ENCODE results near the gene EPB41L1. TPM values are rescaled to one million over a fixed set of nuclear protein-coding genes. Genes with fewer than 3 reads are reported as not detected.

Gene EPB41L1
- total RNA-seq, 1 experiment from 2014 or later, result 42.1 TPM

GRCh38 chr20:36252511-36252910, 98.0 kb downstream of the EPB41L1 start:
- POLR2A ChIA-PET, result no interaction called here
- intact Hi-C loops (cut with micrococcal nuclease), result no loop called here

GRCh38 chr20:36253036-36253435, 98.5 kb downstream of the EPB41L1 start:
- ATAC-seq, result no peak
- Histone ChIP-seq H3K4me3 (replicated peaks in 1 of 2; ENCODE audit: low read depth in 1 of 2, low read length in 2 of 2) (no peak overlapping the region), H3K36me3 (ENCODE audit: control insufficient read depth in 1 of 2, insufficient read depth in 2 of 2, low read length in 2 of 2) (peaks cover 21 to 35% of the 10 kb centered on the region in 2 experiments; a peak in 3 of 4 replicates), H3K9me3 (ENCODE audit: control insufficient read depth in 1 of 2, insufficient read depth in 1 of 2, low read depth in 1 of 2, low read length in 2 of 2) (no peaks in the 10 kb centered on the region), H3K79me2 (ENCODE audit: insufficient read depth, low read length) (peaks cover 39% of the 10 kb centered on the region), H3K9me2 (ENCODE audit: insufficient read depth) (no peaks in the 10 kb centered on the region), H3K27ac (ENCODE audit: low read depth, low read length) (no peak overlapping the region), H3K4me2 (ENCODE audit: low read length) (no peak overlapping the region), H4K20me1 (ENCODE audit: insufficient read depth) (no peaks in the 10 kb centered on the region; the same call in 1 of the 2 replicates), H3K4me1 (ENCODE audit: control insufficient read depth in 1 of 2, insufficient read depth in 2 of 2, low read length in 2 of 2) (no peaks in the 10 kb centered on the region), H2AFZ (ENCODE audit: low read depth, low read length, poor library complexity, severe bottlenecking) (no peak overlapping the region), H3K9ac (ENCODE audit: low read length) (no peak overlapping the region), H3K27me3 (ENCODE audit: insufficient read depth, low read length) (no peaks in the 10 kb centered on the region)
- POLR2A ChIA-PET, result no interaction called here
- CTCF ChIA-PET, result no interaction called here
- TF ChIP-seq JUND (IDR thresholded peaks at IDR 0.05), result no peak
- no TSS peak for BruUV-seq (replicated peaks)
- RAD21 ChIA-PET (ENCODE audit: low non-redundant PET in 1 of 2, low total read pairs in 2 of 2, uncharacterized antibody in 2 of 2, unreplicated experiment in 2 of 2), result no interaction called here
- intact Hi-C loops (cut with micrococcal nuclease), result no loop called here
- no peak for DNase-seq (ENCODE audit: low read depth, low spot score)

More at GRCh38 chr20:36252511-36252910, 98.0 kb downstream of the EPB41L1 start:
- H3K27me3 ChIP-seq (ENCODE audit: insufficient read depth, low read length), result no peaks in the 10 kb centered on the region
- H3K36me3 ChIP-seq (ENCODE audit: control insufficient read depth in 1 of 2, insufficient read depth in 2 of 2, low read length in 2 of 2), result peaks cover 25 to 38% of the 10 kb centered on the region in 2 experiments; a peak in 3 of 4 replicates
- peaks cover 39% of the 10 kb centered on the region for H3K79me2 ChIP-seq (ENCODE audit: insufficient read depth, low read length)
- no TSS peak for BruUV-seq (replicated peaks)
- H2AFZ ChIP-seq (ENCODE audit: low read depth, low read length, poor library complexity, severe bottlenecking), result no peak overlapping the region
- H4K20me1 ChIP-seq (ENCODE audit: insufficient read depth), result no peaks in the 10 kb centered on the region; the same call in 1 of the 2 replicates
- no peak overlapping the region for H3K9ac ChIP-seq (ENCODE audit: low read length)
- ChIA-PET CTCF (no interaction called here), RAD21 (ENCODE audit: low non-redundant PET in 1 of 2, low total read pairs in 2 of 2, uncharacterized antibody in 2 of 2, unreplicated experiment in 2 of 2) (no interaction called here)
- TF ChIP-seq EZH2 (IDR thresholded peaks at IDR 0.05) (no peak), SRF (IDR thresholded peaks at IDR 0.05; ENCODE audit: low read depth) (no peak)
- TF ChIP-seq, protein P1, sequence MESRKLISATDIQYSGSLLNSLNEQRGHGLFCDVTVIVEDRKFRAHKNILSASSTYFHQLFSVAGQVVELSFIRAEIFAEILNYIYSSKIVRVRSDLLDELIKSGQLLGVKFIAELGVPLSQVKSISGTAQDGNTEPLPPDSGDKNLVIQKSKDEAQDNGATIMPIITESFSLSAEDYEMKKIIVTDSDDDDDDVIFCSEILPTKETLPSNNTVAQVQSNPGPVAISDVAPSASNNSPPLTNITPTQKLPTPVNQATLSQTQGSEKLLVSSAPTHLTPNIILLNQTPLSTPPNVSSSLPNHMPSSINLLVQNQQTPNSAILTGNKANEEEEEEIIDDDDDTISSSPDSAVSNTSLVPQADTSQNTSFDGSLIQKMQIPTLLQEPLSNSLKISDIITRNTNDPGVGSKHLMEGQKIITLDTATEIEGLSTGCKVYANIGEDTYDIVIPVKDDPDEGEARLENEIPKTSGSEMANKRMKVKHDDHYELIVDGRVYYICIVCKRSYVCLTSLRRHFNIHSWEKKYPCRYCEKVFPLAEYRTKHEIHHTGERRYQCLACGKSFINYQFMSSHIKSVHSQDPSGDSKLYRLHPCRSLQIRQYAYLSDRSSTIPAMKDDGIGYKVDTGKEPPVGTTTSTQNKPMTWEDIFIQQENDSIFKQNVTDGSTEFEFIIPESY (IDR thresholded peaks at IDR 0.05; ENCODE audit: extremely low read depth, insufficient replicate concordance, low read length), result no peak
- no peak for DNase-seq (ENCODE audit: low read depth, low spot score)
- H3K4me3 ChIP-seq (replicated peaks in 1 of 2; ENCODE audit: low read depth in 1 of 2, low read length in 2 of 2), result no peak overlapping the region
- ATAC-seq, result no peak
- no peaks in the 10 kb centered on the region for H3K9me3 ChIP-seq (ENCODE audit: control insufficient read depth in 1 of 2, insufficient read depth in 1 of 2, low read depth in 1 of 2, low read length in 2 of 2)
- H3K4me2 ChIP-seq (ENCODE audit: low read length), result no peak overlapping the region
- no peaks in the 10 kb centered on the region for H3K9me2 ChIP-seq (ENCODE audit: insufficient read depth)
- no peak overlapping the region for H3K27ac ChIP-seq (ENCODE audit: low read depth, low read length)
- no peaks in the 10 kb centered on the region for H3K4me1 ChIP-seq (ENCODE audit: control insufficient read depth in 1 of 2, insufficient read depth in 2 of 2, low read length in 2 of 2)
